Vagina (tissue), 2 donors: ENCODE results near the gene MED31.

Source experiments
- POLR2A ChIP-seq, 2 donors: fragments of 450-650 bp; IDR thresholded peaks; one replicate each; pipeline ENCODE4 v1.6.1; 2017; ENCODE audit warnings: antibody characterized with exemption in 2 of 2, mild to moderate bottlenecking in 2 of 2, moderate library complexity in 2 of 2
- POLR2AphosphoS5 ChIP-seq, 2 donors: sonication (generic); formaldehyde crosslinking; IDR thresholded peaks; one replicate each; pipeline ENCODE4 v1.9.0; 2017; ENCODE audit warnings: antibody characterized with exemption in 2 of 2, mild to moderate bottlenecking in 2 of 2, low read depth in 1 of 2; ENCODE audit not compliant: insufficient read depth in 1 of 2
- TF ChIP-seq, protein P1 (sequence below), 3 experiments: fragments of 450-650 bp in 2 of 3; fragments of 200-600 bp in 1 of 3; sonication (generic) in 1 of 3; IDR thresholded peaks; one replicate each; pipeline ENCODE4 v1.5.1; 2017 to 2019; ENCODE audit warnings: antibody characterized with exemption in 3 of 3, mild to moderate bottlenecking in 2 of 3, moderate library complexity in 2 of 3

DNA sequence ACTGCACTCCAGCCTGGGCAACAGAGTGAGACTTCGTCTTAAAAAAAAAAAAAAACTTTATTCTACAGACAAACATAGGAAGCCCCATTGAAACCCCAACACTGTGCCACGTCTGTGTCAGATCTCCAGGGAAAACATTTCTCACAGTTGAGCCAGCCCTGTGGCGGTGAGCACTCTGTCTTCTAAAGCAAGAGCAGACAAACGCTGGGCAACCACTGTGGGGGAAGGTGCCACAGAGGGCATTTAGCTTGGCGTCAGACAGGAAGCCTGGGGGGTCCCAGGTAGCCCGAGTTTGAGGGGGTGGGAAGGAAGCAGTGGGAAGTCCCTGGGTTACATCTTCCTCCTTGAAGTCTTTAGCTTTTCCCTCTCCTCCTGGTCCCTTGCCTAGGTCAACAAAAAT lies 16.1 kb upstream of the MED31 start:
- TF ChIP-seq, protein P1, sequence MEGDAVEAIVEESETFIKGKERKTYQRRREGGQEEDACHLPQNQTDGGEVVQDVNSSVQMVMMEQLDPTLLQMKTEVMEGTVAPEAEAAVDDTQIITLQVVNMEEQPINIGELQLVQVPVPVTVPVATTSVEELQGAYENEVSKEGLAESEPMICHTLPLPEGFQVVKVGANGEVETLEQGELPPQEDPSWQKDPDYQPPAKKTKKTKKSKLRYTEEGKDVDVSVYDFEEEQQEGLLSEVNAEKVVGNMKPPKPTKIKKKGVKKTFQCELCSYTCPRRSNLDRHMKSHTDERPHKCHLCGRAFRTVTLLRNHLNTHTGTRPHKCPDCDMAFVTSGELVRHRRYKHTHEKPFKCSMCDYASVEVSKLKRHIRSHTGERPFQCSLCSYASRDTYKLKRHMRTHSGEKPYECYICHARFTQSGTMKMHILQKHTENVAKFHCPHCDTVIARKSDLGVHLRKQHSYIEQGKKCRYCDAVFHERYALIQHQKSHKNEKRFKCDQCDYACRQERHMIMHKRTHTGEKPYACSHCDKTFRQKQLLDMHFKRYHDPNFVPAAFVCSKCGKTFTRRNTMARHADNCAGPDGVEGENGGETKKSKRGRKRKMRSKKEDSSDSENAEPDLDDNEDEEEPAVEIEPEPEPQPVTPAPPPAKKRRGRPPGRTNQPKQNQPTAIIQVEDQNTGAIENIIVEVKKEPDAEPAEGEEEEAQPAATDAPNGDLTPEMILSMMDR (IDR thresholded peaks at IDR 0.05), result no peak
- TF ChIP-seq POLR2A (IDR thresholded peaks at IDR 0.05) (no peak), POLR2AphosphoS5 (IDR thresholded peaks at IDR 0.05; ENCODE audit: insufficient read depth in 1 of 2, low read depth in 1 of 2) (no peak)
